ENCODE measurements around the gene ELMO3.
A peak's percentile ranks its signal among the peaks of the same experiment; 100 is the strongest.

ELMO3 gene

GRCh38 chr16:67163999-67164558 is 34.9 kb upstream of the ELMO3 start:
- DNase-seq (ENCODE audit: low spot score): no peak

GRCh38 chr16:67164599-67165061 is 34.3 kb upstream of the ELMO3 start, which contains the start of gene HSF4:
Gene HSF4, plus strand, starts transcription at chr16:67164745. Its CDS starts 67 bp downstream, at chr16:67164812.
- no peak for DNase-seq (ENCODE audit: low spot score)

- no peak for DNase-seq (ENCODE audit: low spot score)
Measured at GRCh38 chr16:67165121-67166078, 33.5 kb upstream of the ELMO3 start.

GRCh38 chr16:67166110-67166547 is 32.8 kb upstream of the ELMO3 start:
- no peak for DNase-seq (ENCODE audit: low spot score)

- DNase-seq (ENCODE audit: low spot score): no peak
Measured at GRCh38 chr16:67166598-67167168, 32.2 kb upstream of the ELMO3 start.

GRCh38 chr16:67167588-67167987 is 31.3 kb upstream of the ELMO3 start:
- no peak for DNase-seq (ENCODE audit: low spot score)

GRCh38 chr16:67169011-67169451 is 29.9 kb upstream of the ELMO3 start:
- DNase-seq (ENCODE audit: low spot score): no peak

GRCh38 chr16:67169642-67170167 is 29.2 kb upstream of the ELMO3 start:
- DNase-seq (ENCODE audit: low spot score): no peak

GRCh38 chr16:67170168-67170948 is 28.6 kb upstream of the ELMO3 start, which contains the start of gene NOL3:
Gene NOL3, plus strand, starts transcription at chr16:67170538.
- no peak for DNase-seq (ENCODE audit: low spot score)

GRCh38 chr16:67170949-67171649 is 27.8 kb upstream of the ELMO3 start:
- DNase-seq (ENCODE audit: low spot score): no peak

GRCh38 chr16:67173323-67173722 is 25.6 kb upstream of the ELMO3 start:
- no peak for DNase-seq (ENCODE audit: low spot score)

- peak; percentile 64 for DNase-seq (ENCODE audit: low spot score)
Measured at GRCh38 chr16:67173808-67174705, 24.9 kb upstream of the ELMO3 start.

- no peak for DNase-seq (ENCODE audit: low spot score)
Measured at GRCh38 chr16:67174706-67175231, 24.2 kb upstream of the ELMO3 start.

- no peak for DNase-seq (ENCODE audit: low spot score)
Measured at GRCh38 chr16:67176662-67177061, 22.3 kb upstream of the ELMO3 start.

- no peak for DNase-seq (ENCODE audit: low spot score)
Measured at GRCh38 chr16:67177743-67178699, 20.9 kb upstream of the ELMO3 start.

- no peak for DNase-seq (ENCODE audit: low spot score)
Measured at GRCh38 chr16:67179421-67180080, 19.4 kb upstream of the ELMO3 start.

- DNase-seq (ENCODE audit: low spot score): no peak
Measured at GRCh38 chr16:67180166-67180565, 18.8 kb upstream of the ELMO3 start.

- no peak for DNase-seq (ENCODE audit: low spot score)
Measured at GRCh38 chr16:67181346-67181745, 17.6 kb upstream of the ELMO3 start.
